Measurements from ENCODE around the gene CAMK1D. TPM values are rescaled to one million over a fixed set of nuclear protein-coding genes. Genes with fewer than 3 reads are reported as not detected.
A peak's percentile ranks its signal among the peaks of the same experiment; 100 is the strongest.
"Not testable (repeated sequence)": the region's sequence is repeated elsewhere in the genome, so short reads cannot be mapped to it uniquely, and the experiment has no call there.

The CAMK1D gene
- total RNA-seq, 1 donor from 2014 or later = 10.9 TPM

DNA sequence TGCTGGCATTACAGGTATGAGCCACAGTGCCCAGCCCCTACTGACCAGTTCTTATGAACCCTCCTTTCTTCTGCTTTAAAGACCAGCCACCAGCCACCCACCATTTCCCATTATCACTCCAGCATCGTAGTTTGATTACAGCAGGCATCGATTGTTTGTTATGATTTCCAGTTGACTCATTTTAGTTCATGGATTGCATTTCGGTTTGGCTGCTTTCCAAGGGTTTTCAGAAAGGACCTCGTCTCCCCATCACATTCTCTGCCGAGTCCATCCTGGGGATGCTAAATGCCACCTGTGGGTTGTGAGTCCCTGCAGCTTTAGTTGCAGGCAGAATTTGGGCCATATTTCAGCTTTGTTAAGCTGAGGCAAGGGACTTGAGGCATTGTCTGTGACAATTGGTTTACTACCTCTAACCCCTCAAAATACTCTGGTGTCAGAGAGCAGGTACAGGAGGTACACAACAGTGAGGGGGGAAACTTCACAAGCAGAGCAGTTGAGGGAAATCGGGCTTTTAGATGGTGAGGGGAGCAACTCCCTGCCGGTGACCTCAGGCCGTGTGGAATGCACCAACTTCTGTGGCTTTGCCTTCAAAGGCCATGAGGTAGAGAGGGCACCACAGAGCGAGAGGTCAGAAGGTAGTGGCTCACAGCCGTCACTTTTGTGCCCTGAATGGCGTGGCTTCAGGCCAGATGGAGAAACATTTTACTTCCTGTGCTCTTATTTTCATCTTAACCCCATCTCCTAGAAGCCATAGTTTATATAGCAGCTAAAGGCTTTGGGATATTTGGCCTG lies 448.3 kb downstream of the CAMK1D start:
- no peak for DNase-seq

- DNase-seq = no peak
These were observed 449.8 kb downstream of the CAMK1D start for GRCh38 chr10:12799144-12799543.

GRCh38 chr10:12799714-12800113 lies 450.4 kb downstream of the CAMK1D start:
- peak; percentile 19 for DNase-seq

DNA sequence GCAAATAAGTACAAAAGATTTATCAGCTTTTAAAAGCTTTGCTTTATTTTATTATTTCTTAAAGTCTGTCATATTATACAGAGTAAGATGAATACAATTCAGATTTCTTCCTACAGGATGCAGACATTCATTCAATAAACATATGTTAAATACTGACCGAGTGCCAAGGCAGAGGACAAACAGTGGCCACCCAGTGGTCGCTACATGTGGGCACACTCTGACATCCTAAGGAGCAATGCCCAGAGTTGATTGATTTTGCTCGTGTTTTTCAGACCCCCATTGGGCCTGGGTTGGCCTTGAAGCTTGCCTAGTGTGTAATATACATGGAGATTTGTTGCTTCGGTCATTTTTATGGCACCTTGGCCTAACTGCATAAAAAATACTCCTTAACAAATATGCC lies 451.0 kb downstream of the CAMK1D start:
- peak; percentile 42 for DNase-seq

DNA sequence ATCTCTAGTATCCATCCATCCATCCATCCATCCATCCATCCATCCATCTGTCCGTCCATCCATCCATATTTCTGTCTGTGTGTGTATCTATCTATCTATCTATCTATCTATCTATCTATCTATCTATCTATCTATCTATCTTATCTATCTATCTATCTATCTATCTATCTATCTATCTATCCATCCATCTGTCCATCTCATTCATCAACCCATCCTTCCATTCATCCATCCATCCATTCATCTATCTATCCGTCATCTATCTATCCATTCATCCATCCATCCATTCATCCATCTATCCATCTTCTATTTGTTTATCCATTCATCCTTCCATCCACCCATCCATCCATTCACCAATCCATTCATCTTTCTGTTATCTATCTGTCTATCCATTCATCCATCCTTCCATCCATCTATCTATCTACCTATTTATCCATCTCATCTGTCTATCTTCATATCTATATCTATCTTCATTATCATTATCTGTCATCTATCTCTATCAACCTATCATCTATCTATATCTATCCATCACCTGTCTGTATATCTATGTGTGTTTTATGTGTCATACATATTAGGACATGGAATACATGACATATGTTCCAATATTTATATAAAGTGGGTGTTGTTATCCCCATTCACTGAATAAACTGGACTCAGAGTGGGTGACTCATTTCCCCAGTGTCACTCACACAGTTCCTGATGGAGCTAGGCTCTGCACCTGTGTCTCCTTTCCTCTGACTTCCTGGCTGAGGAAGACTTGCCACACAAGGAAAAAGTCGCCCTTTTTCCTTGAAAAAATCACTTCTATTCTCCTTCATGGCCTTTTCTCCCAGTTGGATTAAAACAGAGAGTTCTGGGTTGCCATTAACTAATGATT lies 452.1 kb downstream of the CAMK1D start:
- DNase-seq = no peak

DNA sequence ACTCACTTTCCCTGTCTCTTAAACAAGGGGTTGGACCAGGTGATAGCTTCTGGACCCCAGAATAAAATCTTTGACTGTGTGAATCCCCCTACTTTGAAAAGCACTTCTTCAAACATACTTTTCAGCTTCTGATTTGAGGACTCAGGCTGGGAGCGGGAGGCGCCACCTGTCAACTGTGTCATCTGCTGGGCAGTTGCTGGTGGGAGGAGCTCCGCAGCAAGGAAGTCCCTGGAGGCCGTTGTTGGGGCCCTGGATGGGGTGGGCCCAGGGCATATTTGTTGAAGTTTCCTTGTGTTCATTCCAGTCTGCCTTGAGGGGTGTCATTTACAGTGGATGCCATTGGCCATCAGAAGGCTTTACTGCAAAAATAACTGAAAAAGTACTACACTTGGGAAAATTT lies 454.4 kb downstream of the CAMK1D start:
- DNase-seq = peak; percentile 63

GRCh38 chr10:12806228-12807095 lies 457.1 kb downstream of the CAMK1D start:
- DNase-seq = peak; percentile 58

GRCh38 chr10:12807096-12807755 lies 457.9 kb downstream of the CAMK1D start:
- DNase-seq = no peak

- DNase-seq = no peak
These were observed 458.8 kb downstream of the CAMK1D start for GRCh38 chr10:12808014-12808613.

DNA sequence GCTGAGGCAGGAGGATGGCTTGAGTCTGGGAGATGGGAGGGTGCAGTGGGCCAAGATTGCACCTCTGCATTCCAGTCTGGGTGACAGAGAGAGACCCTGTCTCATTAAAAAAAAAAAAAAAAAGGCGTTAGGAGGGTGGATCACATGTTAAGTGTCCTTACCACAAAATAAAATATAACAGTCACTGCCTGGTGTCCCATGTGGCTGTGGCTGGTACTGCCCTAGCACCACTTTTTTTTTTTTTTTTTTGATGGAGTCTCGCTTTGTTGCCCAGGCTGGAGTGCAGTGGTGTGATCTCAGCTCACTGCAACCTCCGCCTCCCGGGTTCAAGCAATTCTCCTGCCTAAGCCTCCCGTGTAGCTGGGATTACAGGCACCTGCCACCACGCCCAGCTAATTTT lies 460.7 kb downstream of the CAMK1D start:
- not testable (repeated sequence) for DNase-seq

DNA sequence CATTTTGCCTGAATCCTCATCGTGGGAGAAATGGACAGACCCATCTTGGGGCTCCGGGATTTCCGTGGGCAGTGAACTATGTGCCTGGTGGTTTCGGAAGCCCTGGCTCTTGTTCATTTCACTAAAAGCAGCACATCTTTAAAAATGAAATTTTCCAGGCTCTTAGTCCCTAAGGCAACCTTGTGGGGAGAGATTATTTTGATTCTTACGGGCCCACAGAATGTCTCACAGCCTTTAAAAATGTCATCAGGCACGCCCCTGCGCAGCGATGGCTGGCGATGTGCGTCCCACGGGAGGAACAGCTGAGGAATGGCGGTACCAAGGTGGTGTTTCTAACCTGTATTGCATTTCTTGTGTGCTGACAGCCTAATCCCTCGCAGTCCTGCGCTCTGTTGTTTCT lies 462.5 kb downstream of the CAMK1D start:
- DNase-seq = no peak

- no peak for DNase-seq
These were observed 463.2 kb downstream of the CAMK1D start for GRCh38 chr10:12812571-12812970.

DNA sequence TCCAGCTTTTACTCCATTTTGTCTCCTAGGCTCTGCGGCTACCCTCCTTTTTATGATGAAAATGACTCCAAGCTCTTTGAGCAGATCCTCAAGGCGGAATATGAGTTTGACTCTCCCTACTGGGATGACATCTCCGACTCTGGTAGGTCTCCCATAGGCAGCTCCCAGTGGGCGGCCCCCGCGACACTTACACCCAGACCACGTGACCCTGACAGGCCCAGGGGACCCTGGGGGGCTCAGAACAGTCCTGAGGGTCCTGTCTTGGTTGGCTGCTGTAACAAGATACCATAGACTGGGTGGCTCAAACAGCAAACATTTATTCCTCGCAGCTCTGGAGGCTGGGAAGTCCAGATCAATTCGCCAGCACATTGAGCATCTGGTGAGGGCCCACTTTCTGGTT lies 464.8 kb downstream of the CAMK1D start:
- no peak for DNase-seq

DNA sequence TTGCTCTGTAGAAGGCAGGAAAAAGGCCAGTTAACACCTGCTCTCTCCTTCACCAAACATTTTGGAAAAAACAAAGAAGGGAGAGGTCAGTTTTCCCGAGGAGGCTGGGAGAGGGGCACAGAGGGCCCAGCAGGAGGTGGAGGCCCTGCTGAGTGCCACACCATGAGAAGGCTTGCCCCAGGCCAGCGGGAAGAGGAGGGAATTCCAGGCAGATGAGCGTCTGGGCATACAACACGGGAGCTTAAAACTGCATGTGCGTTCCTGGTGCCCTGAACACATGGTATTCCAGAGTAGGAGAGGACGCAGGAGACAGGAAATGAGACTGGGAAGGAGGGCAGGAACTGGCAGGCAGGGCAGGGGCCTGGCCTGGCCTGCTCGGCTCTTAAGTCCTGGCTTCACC lies 469.7 kb downstream of the CAMK1D start:
- DNase-seq = no peak

- DNase-seq = no peak
These were observed 470.3 kb downstream of the CAMK1D start for GRCh38 chr10:12819656-12820055.

DNA sequence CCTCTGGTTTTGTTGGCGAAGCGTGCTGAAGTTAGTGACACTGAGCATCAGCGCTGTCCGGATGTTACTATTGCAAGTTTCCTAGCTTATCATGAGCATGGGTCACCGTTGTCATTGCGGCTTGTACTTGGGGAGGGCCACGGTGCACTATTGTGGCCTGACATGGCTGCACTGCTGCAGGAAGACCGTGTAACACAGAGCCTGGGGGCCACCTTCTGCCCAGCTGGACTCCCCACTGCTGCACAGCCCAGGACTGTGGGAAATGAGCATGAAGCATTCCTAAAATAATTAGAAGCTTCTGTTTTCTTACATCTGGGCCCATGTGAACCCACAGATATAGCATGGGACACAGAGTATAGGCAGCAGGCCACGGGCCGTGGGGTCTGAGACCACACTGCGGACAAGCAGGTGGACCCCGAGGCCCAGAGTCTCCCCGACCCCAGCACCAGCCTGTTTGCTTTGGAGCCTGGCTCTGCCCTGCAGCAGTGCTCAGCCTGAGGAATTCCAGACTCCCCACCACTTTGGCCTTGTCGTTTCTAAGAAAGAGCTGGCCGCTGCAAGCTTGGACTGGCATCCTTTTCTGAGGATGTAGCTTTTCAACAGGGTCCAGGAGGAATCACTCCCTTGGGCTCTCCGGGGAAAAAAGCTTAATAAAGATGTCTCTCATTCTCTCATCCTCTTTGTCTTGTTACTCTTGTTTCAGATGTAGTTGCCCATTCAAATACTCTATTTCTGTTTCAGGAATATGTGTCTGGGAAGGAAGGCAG lies 473.0 kb downstream of the CAMK1D start:
- no peak for DNase-seq

GRCh38 chr10:12822893-12823170 lies 473.5 kb downstream of the CAMK1D start:
- DNase-seq = peak; percentile 17

GRCh38 chr10:12823328-12823727 lies 474.0 kb downstream of the CAMK1D start:
- peak; percentile 28 for DNase-seq

- DNase-seq = peak; percentile 23
These were observed 476.0 kb downstream of the CAMK1D start for GRCh38 chr10:12825260-12825849.

DNA sequence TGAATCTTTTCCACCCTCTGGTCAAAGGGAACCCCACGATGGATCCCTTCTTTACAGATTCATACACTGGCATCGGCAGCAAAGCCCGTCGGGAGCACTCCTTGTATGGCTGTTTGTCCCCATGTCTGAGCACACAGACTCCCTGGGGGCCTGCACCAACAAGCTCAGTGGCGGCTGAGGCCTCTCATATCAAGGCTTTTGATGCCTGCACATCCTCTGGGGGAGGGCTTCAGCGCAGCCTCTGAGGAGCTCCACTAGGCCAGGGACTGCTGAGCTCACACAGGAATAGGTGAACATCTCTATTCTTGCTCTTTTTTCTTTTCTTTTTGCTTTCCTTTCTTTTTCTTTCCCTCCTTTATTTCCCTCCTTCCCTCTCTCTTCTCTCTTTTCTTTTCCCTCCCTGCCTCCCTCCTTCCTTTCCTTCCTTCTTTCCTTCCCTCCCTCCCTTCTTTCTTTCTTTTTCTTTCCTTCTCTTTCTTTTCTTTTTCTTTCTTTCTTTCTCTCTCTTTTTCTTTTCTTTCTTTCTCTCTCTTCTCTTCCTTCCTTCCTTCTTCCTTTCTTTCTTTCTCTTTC lies 477.5 kb downstream of the CAMK1D start:
- DNase-seq = no peak

All from tongue (tissue), 2 donors.